ENCODE data around the gene PDLIM1. TPM values are rescaled to one million over a fixed set of nuclear protein-coding genes. Genes with fewer than 3 reads are reported as not detected.
A peak's percentile ranks its signal among the peaks of the same experiment; 100 is the strongest.

The PDLIM1 gene
- total RNA-seq, 1 donor from 2014 or later, result 1.4 TPM

DNA sequence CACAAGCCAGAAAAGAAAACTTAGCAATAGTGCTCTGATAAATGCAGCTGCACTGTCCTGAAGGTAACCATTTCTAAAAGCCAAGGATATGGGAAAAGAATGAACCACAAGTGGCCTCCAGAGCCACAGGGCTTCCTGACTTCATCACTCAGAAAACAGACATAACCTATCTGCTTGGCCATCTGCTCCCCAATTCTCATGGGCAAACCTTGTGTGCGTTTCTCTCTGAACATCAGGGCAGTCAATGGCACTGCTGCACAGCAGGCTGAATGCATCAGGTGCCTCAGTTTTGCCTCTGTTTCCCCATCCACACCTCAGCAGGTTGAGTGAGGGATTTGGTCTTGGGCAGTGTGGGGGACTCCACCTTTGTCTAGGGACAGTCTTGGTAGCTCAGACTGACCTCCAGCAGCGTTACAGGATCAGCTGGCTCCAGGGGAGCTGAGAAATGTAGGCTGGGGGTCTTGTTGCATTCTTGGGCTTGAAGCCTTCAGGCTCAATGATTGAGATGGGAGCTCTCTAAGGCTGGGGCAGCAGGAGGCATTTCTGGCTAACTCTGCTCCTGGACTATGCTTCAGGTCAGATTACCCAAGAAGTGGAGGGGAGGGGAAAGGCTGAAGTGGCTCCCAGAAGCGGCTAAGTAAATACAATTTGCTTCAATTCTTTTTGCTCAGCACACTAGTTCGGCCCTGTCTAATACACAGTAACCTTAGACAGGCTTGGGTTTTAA is 23.6 kb upstream of the PDLIM1 start:
- no peak for DNase-seq

DNA sequence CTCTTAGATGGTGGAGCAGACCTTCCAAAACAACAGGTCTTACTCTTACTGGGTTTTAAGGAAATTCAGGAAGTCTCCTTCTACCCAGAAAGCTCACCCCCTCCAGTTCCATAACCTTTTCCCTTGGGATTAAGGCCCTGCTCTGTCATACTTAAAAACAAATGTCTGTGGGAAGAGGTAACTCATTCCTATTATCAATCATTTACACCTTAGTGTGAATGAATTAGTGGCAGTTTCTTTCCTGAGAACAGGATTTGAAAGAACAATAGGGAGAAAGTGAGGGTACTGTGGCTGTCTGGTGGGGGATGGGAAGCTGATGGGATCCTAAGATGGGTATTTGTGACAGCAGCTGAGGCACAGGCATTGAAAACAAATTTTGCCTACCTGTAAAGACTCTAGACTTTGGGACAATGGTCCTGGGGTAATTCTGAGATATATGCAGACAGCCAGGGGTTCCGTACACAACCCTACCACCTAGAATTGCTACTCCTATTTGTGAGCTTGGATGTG is 22.2 kb upstream of the PDLIM1 start:
- no peak for DNase-seq

DNA sequence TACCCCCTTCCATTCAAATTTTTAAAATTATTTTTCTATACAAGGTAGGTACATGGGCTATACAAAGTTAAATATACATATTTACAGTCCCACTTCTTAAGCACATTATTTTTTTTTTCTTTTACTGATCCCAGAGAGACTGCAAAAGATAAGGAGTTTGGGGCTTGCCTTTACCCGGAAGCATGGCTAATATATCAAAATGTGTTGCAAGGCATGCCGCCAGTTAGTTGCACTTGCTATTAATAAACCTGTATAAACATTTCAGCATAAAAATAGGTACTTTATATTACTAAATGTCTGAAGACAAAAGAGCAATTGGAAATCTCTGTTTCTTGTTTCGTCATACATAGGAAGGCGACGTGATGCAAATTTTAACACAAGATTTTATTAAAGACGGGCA is 21.5 kb upstream of the PDLIM1 start:
- no peak for DNase-seq

DNA sequence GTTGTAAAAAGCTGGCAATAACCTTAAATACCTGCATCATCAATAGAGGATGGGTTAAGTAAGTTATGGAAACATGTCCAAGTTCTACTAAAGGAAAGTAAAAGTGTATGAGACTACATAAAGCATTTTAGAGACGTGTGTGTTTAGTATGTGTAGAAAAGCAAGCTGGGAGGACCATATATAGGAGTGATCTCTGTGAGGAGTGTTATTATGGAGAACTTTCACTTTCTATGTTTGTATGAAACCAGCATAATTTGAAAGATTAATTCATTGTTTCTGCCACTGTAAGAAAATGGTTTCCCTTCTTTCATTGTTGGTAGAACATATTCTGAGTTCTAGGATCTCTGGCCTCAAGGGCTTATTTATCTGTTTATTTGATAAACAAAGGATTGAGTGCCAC is 19.2 kb upstream of the PDLIM1 start:
- no peak for DNase-seq

DNA sequence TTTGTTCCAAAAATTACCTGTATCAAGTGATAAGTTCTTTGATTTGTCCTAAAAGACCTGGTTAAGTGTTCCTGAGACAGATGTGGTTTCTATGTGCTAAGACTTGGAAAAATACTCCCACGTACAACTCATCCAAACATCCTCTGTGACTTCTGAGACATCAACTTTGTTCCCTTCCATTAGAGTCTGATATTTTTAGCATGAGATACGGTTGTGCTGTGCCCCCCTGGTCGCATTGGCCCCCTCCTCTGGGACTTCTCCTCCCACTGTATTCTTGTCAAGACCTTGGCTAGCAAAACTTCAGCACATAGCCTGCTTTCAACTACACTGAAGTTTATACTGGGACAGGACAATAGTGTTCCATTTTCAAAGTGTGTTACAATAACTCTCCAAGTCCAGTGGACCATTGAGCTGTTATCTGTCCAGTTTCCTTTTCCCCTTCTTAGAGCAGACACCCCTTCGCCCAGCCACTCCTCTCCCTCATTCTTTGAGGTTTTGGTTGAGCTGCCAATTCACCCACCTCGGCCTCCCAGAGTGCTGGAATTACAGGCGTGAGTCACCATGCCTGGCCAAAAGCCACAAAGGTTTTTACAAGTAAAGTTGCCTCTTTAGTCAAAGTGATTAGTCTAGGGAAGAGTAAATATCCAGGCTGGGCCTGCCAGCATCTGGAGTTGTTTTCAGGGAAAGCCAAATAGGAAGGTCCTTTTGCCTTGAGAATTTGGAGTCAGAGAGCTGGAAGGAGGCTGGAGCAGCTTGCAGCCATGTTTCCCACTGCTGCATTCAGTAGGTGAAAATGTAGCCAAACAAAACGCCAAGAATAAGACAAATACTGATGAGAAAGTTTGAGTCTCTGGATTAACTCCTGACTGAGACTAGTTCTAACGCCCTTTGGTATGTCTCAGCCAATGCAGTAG is 17.8 kb upstream of the PDLIM1 start:
- DNase-seq, result no peak

DNA sequence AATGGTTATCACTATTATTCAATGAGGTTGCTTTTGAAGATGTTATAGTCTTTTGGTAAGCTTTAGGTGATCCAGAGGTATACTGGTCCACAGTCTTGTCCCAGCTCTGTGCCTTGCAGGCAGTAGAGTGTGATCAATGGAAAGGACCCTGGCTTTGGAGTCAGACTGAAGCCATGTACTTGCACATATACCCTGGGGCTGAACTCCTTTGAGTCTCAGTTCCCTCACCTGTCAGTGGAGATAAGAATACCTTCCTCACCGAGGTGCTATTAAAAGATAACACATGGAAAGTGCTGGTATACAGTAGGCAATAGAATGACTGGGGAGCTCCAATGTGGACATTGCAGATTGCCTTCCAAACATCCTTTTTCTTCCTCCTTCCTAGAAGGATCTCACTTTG is 16.0 kb upstream of the PDLIM1 start:
- DNase-seq, result no peak

DNA sequence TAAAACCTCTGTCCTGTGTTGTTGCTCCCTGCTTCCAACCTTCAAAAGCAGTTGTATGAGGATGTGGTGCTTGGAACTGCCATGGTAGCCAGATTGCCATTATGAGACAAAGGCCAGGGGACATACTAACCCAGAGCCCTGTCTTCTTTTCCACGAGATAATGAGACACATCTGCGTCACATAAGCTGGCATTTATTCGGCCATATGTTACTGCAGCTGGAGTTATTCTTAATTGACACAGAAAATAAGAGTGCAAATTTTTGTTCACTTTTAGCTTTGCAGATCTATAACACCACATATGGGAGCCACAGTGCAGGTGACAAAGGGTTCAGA is 15.5 kb upstream of the PDLIM1 start:
- no peak for DNase-seq

DNA sequence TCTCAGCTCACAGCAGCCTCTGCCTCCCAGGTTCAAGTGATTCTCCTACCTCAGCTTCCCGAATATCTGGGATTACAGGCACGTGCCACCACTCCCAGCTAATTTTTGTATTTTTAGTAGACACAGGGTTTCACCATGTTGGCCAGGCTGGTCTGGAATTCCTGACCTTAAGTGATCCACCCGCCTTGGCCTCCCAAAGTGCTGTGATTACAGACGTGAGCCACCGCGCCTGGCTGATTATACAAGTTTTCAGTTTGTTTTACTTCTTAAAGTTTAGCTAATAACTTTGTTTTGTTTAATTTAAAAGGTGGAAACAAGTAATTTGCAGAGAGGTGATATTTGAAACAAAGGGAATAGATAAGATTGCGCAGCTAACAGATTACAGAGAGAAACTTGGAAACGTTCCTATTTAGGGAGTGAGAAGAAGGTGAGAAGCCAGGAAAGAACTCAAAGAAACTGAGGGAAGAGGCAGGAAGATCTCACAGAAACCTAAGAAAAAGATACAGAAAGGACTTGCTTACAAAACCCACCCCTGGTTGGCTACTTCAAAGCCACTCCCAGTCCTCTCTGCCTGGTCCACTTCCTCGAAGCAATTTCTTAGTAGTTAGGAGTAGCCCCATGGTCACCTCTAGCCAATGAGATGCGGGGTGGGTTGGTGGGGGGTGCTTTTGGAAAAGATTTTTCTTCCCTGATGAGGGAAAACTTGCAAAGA is 15.0 kb upstream of the PDLIM1 start:
- no peak for DNase-seq

DNA sequence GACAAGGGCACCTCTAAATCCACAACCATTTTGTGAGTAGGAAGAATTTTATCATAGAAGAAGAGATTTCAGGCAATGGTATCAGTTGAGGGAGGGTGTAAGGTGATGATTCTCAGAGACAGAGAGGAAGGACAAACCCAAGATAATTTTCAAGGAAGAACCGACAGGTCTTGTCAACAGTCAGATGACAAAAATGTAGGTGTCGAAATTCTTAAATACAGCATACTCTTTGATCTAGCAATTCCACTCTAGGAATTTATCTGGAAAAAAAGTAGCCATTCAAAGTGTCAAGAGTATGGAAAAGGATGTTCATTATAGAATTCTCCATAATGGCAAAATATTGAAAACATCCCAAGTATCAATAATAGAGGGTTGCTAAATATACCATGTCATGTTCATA is 14.2 kb upstream of the PDLIM1 start:
- no peak for DNase-seq

DNA sequence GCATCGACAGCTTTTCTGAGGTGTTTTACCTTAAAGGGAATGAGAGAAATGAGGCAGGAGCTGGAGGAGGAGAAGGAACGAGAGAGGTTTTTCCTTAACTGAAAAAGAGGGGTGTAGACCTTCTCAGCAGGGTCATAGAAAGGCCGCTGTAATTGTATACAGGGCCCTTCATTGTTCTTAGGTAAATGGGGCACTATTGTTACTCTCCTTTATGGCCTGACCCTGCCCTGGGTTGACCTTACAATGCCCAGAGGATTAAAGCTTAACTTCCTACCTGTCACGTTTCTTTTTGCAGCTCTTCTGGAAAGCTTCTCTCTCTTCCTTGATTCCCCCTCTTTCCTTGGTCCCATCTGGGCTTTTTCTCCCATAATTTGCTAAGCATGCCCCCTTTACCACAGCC is 13.7 kb upstream of the PDLIM1 start:
- DNase-seq, result no peak

DNA sequence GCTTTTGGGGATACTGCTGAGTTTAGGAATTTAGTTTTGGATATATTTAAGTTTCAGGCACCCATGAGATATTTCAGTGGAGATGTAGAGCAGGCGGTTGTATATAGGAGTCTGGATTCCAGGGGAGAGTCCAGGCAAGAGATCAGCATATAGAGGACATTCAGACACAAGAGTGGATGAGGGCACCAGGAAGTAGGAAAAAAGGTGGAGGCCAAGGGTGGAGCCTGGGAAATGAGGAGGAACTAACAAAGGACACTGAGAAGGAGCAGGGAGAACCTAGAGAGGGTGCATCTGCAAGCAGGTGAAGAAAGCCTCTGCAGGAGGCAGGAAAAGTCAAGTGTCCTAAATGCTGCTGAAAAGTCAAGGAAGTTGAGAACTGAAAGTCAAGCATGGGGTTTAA is 13.1 kb upstream of the PDLIM1 start:
- DNase-seq, result no peak

DNA sequence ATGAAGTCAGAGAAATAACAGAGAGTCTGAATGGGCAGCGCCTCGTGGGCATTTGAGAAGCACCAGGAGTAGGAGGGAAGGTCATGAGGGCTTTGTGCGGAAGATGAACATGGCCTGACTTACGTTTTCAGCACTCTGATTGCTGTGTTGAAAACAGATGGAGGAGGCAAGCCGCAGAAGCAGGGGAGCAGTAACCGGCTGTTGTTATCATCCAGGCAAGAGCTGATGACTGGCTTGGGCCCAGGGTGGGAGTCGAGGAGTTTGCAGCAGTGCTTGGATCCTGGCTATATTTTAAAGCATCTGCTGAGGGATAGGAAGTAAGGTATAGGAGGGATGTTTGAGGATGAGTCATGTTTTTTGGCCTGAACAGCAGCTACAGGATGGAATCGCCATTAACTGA is 12.7 kb upstream of the PDLIM1 start:
- peak; percentile 16 for DNase-seq

DNA sequence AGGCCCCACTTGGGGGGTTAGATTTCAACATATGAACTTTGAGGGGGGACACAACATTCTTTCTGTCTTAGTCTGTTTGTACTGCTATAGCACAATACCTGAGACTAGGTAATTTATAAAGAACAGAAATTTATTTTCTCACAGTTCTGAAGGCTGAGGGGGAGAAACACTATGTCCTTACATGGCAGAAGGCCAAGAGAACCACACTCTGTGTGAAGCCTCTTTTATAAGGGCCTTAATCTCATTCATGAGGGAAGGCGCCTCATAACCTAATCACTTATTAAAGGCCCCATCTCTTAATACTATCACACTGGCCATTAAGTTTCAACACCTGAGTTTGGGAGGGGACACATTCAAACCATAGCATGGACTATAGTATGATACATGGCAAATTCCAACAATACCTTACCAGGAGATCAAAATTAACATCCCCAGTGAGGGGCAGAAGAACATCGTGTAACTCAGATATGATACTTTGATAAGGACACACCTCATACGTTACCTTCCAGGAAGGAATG is 9.3 kb upstream of the PDLIM1 start:
- no peak for DNase-seq

DNA sequence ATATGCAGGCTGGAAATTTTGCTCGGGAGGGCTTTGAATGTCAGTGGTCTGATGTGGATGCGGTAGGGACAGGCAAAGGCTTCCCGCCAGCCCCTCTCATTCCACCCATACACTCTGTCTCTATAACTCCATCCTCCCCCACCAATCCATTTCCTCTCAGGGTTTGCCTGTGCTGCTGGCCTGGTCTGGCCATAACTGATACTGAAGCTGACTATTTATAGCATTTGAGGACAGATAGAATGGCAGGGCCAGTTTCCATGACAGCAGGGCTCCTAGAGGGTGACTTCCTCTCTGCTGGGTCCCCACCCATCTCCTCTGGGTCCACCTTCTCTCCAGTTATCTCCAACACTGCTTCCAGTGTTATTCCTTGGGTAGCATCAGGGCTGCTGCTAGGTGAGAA is 6.6 kb upstream of the PDLIM1 start:
- no peak for DNase-seq

DNA sequence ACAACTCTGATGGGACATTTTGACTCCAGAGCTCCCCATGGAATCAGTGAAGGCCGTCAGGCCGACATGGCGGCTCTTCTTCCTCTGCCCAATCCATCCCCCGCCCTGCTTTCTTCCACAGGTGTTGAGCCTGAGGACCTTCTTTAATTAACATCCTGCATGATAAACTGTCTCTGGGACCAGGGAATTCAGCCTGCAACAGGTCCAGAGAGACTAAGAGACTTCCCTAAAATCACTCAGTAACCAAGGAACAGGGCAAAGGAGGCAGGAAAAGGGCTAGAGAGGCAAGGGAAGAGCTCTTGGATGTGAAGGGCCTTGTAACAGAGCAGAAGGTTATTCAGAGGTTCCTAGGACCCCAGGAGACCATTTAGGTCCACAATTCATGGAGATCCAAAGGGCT is 6.0 kb upstream of the PDLIM1 start:
- DNase-seq, result no peak

DNA sequence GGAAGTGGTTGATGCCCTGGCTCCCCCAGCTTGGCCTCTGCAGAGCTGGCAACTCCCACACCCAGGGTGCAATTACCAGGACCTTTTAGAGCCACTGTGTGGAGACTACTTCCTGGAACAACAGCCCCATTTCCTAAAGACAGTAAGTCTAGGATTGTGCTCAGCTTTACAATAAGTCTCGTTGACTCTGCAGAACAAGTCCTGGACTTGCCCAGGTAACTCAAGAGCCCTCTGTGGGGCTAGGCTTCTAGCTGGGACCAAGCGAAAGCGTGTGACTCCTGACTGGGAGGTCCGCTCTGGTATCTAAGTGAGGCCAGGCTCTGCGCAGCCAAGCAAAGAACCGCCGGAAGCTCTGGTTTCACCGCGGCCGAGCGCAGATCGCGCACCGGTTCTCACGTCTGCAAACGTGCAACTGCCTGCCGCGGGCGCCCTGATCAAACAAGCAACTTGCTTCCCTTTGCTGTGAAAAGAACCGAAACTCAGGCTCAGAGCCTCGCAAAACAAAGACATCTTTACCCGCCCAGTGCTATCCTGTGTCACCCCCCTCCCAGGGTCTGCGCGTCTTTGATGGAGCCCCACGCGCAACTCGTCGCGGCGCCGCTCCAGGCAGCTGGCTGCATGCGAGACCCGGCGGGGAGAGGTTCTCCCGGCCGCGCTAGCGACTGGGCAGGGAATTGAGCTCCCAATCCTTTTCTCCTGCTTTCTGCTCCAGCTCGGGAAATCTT is 4.4 kb upstream of the PDLIM1 start:
- peak; percentile 16 for DNase-seq

DNA sequence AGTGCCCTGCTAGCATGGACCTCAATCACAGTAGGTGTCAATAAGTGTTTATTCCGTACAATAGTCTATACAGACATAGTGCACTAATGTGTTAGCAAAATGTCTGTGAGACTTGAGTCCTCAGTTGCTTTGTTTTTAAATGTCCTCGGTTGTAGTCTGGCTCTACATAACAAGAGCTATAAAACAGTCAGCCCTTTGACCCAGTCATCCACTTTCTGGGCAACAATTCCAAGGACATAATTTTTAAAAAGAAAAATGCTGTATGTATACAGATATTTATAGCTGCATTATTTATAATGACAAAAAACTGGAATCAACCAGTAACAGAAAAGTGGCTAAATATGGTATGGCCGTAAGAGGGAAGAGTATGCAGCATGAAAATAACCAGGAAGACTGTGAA is 2.8 kb upstream of the PDLIM1 start:
- no peak for DNase-seq

DNA sequence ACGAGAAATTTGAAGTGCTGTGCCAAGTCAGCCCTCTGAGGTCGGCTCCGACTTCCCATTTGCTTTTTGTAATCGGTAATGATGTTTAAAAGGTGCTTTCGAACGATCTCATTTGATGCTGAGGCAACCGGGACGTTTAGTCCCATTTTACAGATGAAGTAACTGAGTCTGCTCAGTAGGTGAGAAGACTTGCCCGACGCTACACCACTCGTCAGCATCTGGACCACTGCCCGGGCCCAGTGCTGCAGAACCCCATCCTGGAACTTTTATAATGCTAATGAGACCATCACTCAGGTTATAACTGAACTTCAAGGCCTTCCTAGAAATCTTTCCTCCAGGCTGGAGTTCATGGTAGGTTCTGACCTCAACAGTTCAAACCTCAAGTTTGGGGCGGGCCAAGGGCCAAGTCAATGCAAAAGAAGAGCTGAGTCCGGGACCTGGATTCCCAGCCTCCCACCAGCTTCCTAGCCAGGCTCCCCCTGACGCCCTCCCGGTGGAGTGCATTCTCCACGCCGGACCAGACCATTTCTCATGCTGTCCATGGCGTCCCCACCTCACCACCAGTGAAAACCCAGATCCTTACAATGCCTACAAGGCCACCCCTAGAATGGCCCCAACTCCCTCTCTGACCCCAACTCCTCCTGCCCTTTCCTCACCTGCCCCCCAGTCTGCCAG is 699 bp upstream of the PDLIM1 start:
- DNase-seq, result no peak

DNA sequence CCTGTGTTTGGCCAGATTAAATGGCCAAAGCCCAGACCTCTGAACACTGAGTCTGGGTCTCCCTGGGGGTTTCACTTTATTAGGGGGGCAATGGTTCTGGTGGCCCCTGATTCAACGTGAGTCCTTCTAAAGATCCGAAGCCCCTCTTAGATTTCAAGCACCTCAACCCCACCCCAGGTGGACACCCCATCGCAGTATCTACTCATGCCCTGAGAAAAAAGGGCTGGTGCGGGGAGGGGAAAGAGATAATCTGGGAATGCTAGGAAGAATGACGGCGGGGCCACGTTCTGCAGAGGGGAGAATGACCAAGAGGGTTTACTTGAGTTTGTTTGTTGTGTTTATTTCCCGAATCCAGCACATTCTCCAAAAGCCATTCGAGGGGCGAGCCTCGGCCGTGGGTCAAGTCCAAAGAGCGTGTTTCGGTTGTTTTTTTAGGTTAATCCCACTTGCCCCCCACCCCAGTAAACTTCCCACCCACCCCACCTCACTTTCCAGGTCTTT is 832 bp downstream of the PDLIM1 start:
- DNase-seq, result no peak

DNA sequence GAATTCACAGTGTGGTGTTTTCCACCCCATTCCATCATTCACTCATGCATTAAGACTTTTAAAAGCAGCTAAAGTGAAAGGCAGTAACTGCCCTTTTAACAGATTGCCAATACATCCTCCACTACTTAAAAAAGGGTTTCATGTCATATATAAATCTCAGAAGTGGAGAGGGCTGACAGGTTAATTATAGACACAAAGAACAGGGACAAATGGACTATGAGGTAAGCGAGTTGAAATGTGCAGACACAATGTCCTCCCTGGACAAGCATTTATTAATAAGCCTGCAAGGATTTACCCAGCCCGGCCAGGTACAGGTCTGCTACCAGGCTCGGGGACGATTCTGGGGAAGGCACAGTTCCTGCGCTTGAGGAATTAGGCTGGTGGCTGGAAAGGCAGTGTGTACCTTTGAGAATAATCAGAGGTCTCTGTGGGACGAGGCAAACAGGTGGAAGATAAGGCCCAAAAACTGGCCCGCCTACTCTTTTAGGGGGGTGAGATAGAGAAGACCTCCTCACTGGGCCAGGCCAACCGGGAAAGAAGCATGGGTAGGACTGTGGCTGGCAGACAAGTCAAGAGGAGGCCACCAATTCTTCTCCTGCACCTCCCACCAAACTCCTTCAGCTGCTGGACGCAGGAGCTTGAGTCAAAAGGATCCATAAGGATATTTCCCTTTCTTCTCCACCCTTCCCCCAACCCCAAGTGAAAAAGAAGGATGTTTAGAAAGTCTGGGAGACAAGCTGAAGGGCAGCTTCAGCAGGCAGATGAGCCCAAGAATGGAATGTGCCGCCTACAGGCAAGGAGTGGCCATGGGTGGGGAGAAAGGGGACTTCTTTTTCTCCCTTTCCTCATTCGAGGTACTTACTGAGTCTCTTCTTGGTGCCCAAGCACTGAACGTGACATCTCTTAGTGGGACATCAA is 1.5 kb downstream of the PDLIM1 start:
- DNase-seq, result no peak
